ENCODE results near the gene MCM3AP.

The MCM3AP gene

GRCh38 chr21:46221664-46222435 is 63.6 kb downstream of the MCM3AP start:
- Histone ChIP-seq H3K27me3 (ENCODE audit: insufficient read depth, low read length) (no peaks in the 10 kb centered on the region), H3K4me3 (ENCODE audit: low read length) (no peak overlapping the region), H3K27ac (ENCODE audit: low read depth, low read length) (no peak overlapping the region), H3K9ac (ENCODE audit: low read depth, low read length) (no peak overlapping the region), H3K9me3 (ENCODE audit: insufficient read depth, low read depth, low read length) (peaks cover 4% of the 10 kb centered on the region; the same call in 1 of the 2 replicates), H3K36me3 (ENCODE audit: insufficient read depth, low read length) (peaks cover 60% of the 10 kb centered on the region), H3K4me1 (ENCODE audit: insufficient read depth, low read length) (peaks cover 1% of the 10 kb centered on the region; the same call in 1 of the 2 replicates)
- WGBS: 88% methylated on average over 16 of the region's 16 CpGs

DNA sequence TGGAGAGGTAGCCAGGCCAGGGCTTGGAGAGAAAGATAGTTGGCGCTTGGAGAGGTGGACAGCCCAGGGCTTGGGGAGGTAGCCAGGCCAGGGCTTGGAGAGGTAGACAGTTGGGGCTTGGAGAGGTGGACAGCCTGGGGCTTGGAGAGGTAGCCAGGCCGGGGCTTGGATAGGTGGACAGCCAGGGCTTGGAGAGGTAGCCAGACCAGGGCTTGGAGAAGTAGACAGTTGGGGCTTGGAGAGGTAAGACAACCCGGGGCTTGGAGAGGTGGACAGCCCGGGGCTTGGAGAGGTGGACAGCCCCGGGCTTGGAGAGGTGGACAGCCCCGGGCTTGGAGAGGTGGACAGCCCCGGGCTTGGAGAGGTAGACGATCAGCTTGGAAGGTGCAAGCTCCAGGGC is 64.6 kb downstream of the MCM3AP start:
- H3K27ac ChIP-seq (ENCODE audit: low read depth, low read length): no peak overlapping the region
- no peak overlapping the region for H3K4me3 ChIP-seq (ENCODE audit: low read length)
- WGBS: 95% methylated on average over 8 of the region's 8 CpGs
- H3K4me1 ChIP-seq (ENCODE audit: insufficient read depth, low read length): no peaks in the 10 kb centered on the region
- no peaks in the 10 kb centered on the region for H3K9me3 ChIP-seq (ENCODE audit: insufficient read depth, low read depth, low read length)
- H3K9ac ChIP-seq (ENCODE audit: low read depth, low read length): no peak overlapping the region
- peaks cover 62% of the 10 kb centered on the region for H3K36me3 ChIP-seq (ENCODE audit: insufficient read depth, low read length)
- H3K27me3 ChIP-seq (ENCODE audit: insufficient read depth, low read length): no peaks in the 10 kb centered on the region

DNA sequence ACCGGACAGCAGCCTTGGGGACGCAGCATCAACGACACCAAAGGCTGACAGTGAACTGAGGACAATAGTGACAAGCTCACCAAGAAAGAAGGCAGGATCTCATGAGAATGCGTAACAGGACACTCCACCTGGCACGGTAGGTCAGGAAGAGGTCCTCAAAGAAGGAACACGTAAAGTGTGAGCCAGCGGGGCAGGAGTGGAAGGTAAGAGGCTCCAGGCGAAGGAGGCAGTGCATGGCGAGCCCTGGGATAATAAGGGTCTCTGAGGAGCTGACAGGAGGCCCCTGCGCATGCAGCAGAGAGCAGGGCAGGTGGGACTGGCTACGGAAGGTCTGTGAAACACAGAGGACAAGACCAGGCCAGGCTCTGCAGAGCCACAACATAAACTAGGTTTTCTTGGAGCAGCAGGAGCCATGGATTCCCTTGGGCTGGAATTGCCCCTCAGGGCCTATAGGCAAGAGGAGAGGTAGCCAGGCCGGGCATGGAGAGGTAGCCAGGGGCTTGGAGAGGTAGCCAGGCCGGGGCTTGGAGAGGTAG is 65.1 kb downstream of the MCM3AP start:
- Histone ChIP-seq H3K36me3 (ENCODE audit: insufficient read depth, low read length) (peaks cover 61% of the 10 kb centered on the region), H3K27ac (ENCODE audit: low read depth, low read length) (no peak overlapping the region), H3K27me3 (ENCODE audit: insufficient read depth, low read length) (no peaks in the 10 kb centered on the region)

GRCh38 chr21:46219591-46220239 is 65.7 kb downstream of the MCM3AP start:
- Histone ChIP-seq H3K27me3 (ENCODE audit: insufficient read depth, low read length) (no peaks in the 10 kb centered on the region), H3K36me3 (ENCODE audit: insufficient read depth, low read length) (peaks cover 61% of the 10 kb centered on the region), H3K4me1 (ENCODE audit: insufficient read depth, low read length) (no peaks in the 10 kb centered on the region), H3K4me3 (ENCODE audit: low read length) (no peak overlapping the region), H3K9me3 (ENCODE audit: insufficient read depth, low read depth, low read length) (no peaks in the 10 kb centered on the region), H3K9ac (ENCODE audit: low read depth, low read length) (no peak overlapping the region), H3K27ac (ENCODE audit: low read depth, low read length) (no peak overlapping the region)
- 82% methylated on average over 13 of the region's 13 CpGs for WGBS

More for the DNA sequence above, 65.1 kb downstream of the MCM3AP start:
- Histone ChIP-seq H3K9me3 (ENCODE audit: insufficient read depth, low read depth, low read length) (no peaks in the 10 kb centered on the region), H3K9ac (ENCODE audit: low read depth, low read length) (no peak overlapping the region), H3K4me1 (ENCODE audit: insufficient read depth, low read length) (no peaks in the 10 kb centered on the region), H3K4me3 (ENCODE audit: low read length) (no peak overlapping the region)
- 95% methylated on average over 13 of the region's 13 CpGs for WGBS

DNA sequence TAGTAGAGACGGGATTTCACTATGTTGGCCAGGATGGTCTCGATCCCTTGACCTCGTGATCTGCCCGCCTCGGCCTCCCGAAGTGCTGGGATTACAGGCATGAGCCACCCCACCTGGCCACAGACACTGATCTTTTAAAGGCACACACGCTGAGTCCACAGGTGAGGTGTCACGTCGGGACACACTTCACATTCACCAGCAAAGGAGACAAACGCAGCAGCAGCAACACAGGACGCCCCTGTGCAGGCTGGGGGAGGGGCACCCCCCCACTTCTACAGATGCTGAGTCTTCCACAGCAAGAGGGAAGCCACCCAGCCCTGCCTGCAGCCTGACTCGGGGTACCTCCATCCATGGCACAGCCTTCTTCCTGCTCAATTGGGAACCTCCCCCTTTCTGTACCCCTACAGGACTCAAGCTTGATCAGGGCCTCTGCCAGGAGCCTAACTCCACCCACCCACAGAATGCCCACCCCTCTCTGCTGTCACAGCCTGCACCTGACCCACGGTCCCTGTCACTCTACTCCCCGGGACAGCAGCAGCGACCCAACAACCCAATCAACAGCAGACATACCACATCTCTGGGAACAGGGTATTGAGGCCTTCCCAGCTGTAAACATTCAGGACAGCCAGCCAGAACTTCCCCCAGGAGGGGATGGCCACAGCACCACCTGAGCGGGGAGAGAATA is 66.4 kb downstream of the MCM3AP start:
- Histone ChIP-seq H3K36me3 (ENCODE audit: insufficient read depth, low read length) (peaks cover 65% of the 10 kb centered on the region), H3K9ac (ENCODE audit: low read depth, low read length) (no peak overlapping the region), H3K9me3 (ENCODE audit: insufficient read depth, low read depth, low read length) (no peaks in the 10 kb centered on the region), H3K27me3 (ENCODE audit: insufficient read depth, low read length) (no peaks in the 10 kb centered on the region), H3K4me3 (ENCODE audit: low read length) (no peak overlapping the region), H3K27ac (ENCODE audit: low read depth, low read length) (no peak overlapping the region), H3K4me1 (ENCODE audit: insufficient read depth, low read length) (no peaks in the 10 kb centered on the region)
- WGBS: 89% methylated on average over 16 of the region's 16 CpGs

DNA sequence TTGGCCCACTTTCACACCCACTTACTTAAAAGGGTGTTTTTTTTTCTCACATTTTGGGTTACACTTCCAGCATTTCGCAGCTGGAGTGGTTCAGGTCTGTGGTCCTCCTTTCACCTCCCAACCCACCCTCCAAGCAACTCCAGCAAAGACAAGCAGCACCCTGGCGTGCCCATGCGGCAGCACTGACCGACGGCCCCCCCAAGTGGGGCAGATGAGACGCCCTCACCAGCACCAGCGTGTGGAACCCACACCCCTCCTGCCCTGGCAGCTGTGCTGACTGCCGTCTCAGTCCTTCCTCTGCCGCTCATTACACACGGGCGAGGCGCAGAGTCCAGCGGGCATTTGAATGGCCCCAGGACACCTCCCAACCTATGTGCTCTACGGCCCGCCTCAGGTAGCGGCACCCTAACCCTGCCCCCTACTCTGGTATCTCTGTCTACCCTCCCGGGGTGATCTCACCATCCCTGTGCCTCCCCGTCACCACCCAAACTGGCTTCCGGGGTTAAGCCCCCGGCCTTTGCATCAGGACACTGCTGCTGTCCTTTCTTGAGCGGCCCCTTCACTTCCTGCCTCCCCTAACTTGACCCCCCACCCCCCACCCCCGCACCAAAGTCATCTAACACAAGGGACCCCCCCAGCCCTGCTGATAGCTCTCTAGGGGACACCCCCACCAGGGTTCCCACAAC is 67.8 kb downstream of the MCM3AP start:
- Histone ChIP-seq H3K27ac (ENCODE audit: low read depth, low read length) (no peak overlapping the region), H3K27me3 (ENCODE audit: insufficient read depth, low read length) (no peaks in the 10 kb centered on the region), H3K9me3 (ENCODE audit: insufficient read depth, low read depth, low read length) (no peaks in the 10 kb centered on the region), H3K4me3 (ENCODE audit: low read length) (no peak overlapping the region), H3K9ac (ENCODE audit: low read depth, low read length) (no peak overlapping the region), H3K36me3 (ENCODE audit: insufficient read depth, low read length) (peaks cover 71% of the 10 kb centered on the region), H3K4me1 (ENCODE audit: insufficient read depth, low read length) (no peaks in the 10 kb centered on the region)
- WGBS: 90% methylated on average over 21 of the region's 22 CpGs

DNA sequence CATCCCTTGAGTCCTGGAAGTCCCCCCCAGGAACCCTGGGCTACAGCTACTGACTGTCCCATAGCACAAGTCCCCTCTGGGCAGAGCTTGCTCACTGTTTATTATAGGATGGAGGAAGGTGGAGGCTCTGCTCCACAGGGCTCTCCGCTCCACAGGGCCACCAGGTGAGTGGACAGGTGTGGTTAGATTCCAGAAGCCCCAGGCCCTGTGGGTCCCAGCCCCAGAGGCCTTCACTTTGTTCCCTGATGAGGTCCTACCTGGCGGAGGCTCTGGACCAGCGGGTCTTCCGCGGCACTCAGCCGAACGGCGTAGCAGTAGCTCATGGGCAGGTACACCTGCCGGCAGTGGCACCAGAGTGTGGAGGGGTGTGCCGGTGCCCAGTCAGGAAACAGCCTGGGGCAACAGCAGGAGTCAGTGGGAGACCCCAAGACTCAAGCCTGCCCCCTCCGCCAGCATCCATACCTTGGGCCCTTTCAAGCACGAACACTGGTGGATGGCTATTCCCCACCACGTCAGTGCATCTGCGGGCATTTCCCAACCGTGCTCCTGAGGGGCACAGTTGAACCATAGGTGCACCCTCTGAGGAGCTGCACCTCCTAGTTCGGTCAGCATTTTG is 69.2 kb downstream of the MCM3AP start:
- H3K9me3 ChIP-seq (ENCODE audit: insufficient read depth, low read depth, low read length): no peaks in the 10 kb centered on the region
- H3K36me3 ChIP-seq (ENCODE audit: insufficient read depth, low read length): peaks cover 69% of the 10 kb centered on the region
- WGBS: 97% methylated on average over 16 of the region's 16 CpGs

DNA sequence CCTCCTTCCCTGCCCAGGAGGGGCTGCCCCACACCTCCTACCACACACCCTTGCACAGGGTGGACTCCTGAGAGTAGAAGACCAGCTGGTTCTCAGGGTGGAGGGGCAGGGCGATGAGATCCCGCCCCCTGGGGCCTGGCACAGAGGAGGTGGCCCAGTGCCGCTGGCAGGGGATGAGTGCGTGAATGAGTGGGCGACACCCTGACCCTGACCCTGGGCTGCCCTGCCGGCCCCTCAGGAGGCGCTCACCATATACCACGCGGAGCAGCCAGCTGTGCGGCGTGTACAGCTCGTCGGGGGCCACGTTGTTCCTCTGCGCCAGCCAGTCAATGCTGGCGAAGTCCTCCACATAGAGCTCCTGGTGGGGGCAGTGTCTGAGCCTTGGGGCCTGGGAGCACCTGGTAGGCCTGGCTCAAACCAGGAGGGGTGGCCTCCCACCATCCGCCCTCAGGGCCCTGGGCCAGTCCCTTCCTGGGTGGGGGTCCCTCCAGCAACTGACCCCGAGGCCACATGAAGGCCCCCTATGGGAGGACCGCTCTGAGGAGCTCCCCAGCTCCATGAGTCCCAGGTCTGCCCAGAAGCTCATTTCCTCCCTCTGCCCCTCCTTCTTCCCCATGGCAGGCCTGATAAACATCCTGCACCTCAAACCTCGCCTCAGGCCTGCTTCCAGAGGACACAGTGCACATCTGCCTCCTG is 69.8 kb downstream of the MCM3AP start:
- Histone ChIP-seq H3K9me3 (ENCODE audit: insufficient read depth, low read depth, low read length) (no peaks in the 10 kb centered on the region), H3K4me3 (ENCODE audit: low read length) (no peak overlapping the region), H3K36me3 (ENCODE audit: insufficient read depth, low read length) (peaks cover 67% of the 10 kb centered on the region), H3K9ac (ENCODE audit: low read depth, low read length) (no peak overlapping the region), H3K27ac (ENCODE audit: low read depth, low read length) (no peak overlapping the region), H3K4me1 (ENCODE audit: insufficient read depth, low read length) (no peaks in the 10 kb centered on the region), H3K27me3 (ENCODE audit: insufficient read depth, low read length) (no peaks in the 10 kb centered on the region)
- 94% methylated on average over 20 of the region's 20 CpGs for WGBS

More for the DNA sequence above, 69.2 kb downstream of the MCM3AP start:
- Histone ChIP-seq H3K9ac (ENCODE audit: low read depth, low read length) (no peak overlapping the region), H3K27ac (ENCODE audit: low read depth, low read length) (no peak overlapping the region), H3K27me3 (ENCODE audit: insufficient read depth, low read length) (no peaks in the 10 kb centered on the region), H3K4me1 (ENCODE audit: insufficient read depth, low read length) (no peaks in the 10 kb centered on the region), H3K4me3 (ENCODE audit: low read length) (no peak overlapping the region)

GRCh38 chr21:46214478-46215340 is 70.7 kb downstream of the MCM3AP start:
- peaks cover 65% of the 10 kb centered on the region for H3K36me3 ChIP-seq (ENCODE audit: insufficient read depth, low read length)
- H3K9me3 ChIP-seq (ENCODE audit: insufficient read depth, low read depth, low read length): no peaks in the 10 kb centered on the region
- H3K4me3 ChIP-seq (ENCODE audit: low read length): no peak overlapping the region
- WGBS: 92% methylated on average over 27 of the region's 27 CpGs
- H3K27ac ChIP-seq (ENCODE audit: low read depth, low read length): no peak overlapping the region
- no peak overlapping the region for H3K9ac ChIP-seq (ENCODE audit: low read depth, low read length)
- H3K4me1 ChIP-seq (ENCODE audit: insufficient read depth, low read length): no peaks in the 10 kb centered on the region
- no peaks in the 10 kb centered on the region for H3K27me3 ChIP-seq (ENCODE audit: insufficient read depth, low read length)

Data from HUES64 (cell line).